GM12878 (cell line): Measurements from ENCODE around the gene EPHA5. TPM values are rescaled to one million over a fixed set of nuclear protein-coding genes. Genes with fewer than 3 reads are reported as not detected.

Source experiments
- ATAC-seq: fragments of 200-7000 bp; cut with Tn5 transposase; 3 replicates; pipeline ENCODE4 v1.9.1; 2020; ENCODE audit warnings: mild to moderate bottlenecking, moderate library complexity
- BruUV-seq: library from RNA; stranded (reverse); fragments of 400-500 nt; replicated peaks from 2 replicates; lab custom pipeline; 2021; lab: Mats Ljungman, UMichigan
- CTCF ChIA-PET: fragments of 300-600 bp; sonication (Branson Sonifier 250); formaldehyde crosslinking; extraction: SDS; loops from one replicate; lab custom pipeline; 2021; ENCODE audit warnings: inconsistent platforms; lab: Yijun Ruan, JAX
- POLR2A ChIA-PET: fragments of 350-600 bp; formaldehyde crosslinking; extraction: SDS; loops from one replicate; lab custom pipeline; 2021; ENCODE audit warnings: inconsistent platforms; lab: Charles Lee
- RAD21 ChIA-PET: fragments of 300-600 bp; sonication (Branson Sonifier 250); formaldehyde crosslinking; loops from one replicate; lab custom pipeline; 2023; ENCODE audit warnings: antibody characterized with exemption; ENCODE audit not compliant: unreplicated experiment; lab: Charles Lee
- SMC1A ChIA-PET: fragments of 300-600 bp; sonication (Branson Sonifier 250); formaldehyde crosslinking; loops from one replicate; lab custom pipeline; 2023; ENCODE audit not compliant: unreplicated experiment, uncharacterized antibody; lab: Charles Lee
- DNase-seq: peaks from one replicate; pipeline ENCODE4 v3.0.0-alpha.2; 2011; ENCODE audit warnings: low read depth, low spot score
- FAIRE-seq: peaks from 3 replicates; lab custom pipeline; 2011; peaks lifted over from hg19 to GRCh38; lab: Jason Lieb, UNC
- H2AFZ ChIP-seq: 2 replicates; pipeline ENCODE4 v1.6.0; 2011; ENCODE audit warnings: low read depth, low read length, control low read depth; ENCODE audit not compliant: control insufficient read depth
- H3K27ac ChIP-seq: 2 replicates; pipeline ENCODE4 v1.5.1; 2011; ENCODE audit warnings: control low read depth; ENCODE audit not compliant: control insufficient read depth, insufficient read depth
- H3K27me3 ChIP-seq, 2 experiments: replicated peaks in 1 of 2; 2 replicates each; pipeline versions ENCODE4 v1.6.0 to v1.6.1; 2011; ENCODE audit warnings: low read length in 1 of 2; ENCODE audit not compliant: control insufficient read depth in 2 of 2, insufficient read depth in 2 of 2
- H3K36me3 ChIP-seq, 2 experiments: 2 replicates each; pipeline ENCODE4 v1.5.1; 2011; ENCODE audit warnings: low read length in 1 of 2; ENCODE audit not compliant: control insufficient read depth in 2 of 2, insufficient read depth in 2 of 2
- H3K4me1 ChIP-seq: 2 replicates; pipeline ENCODE4 v1.6.1; 2011; ENCODE audit warnings: mild to moderate bottlenecking, low read length, moderate library complexity, mixed read lengths; ENCODE audit not compliant: control insufficient read depth, insufficient read depth
- H3K4me2 ChIP-seq: 2 replicates; pipeline ENCODE4 v1.6.0; 2011; ENCODE audit warnings: control low read depth; ENCODE audit not compliant: control insufficient read depth, insufficient read depth
- H3K4me3 ChIP-seq: fragments of 200-600 bp; sonication (generic); 2 replicates; pipeline ENCODE4 v1.5.1; 2016
- H3K79me2 ChIP-seq: 2 replicates; pipeline ENCODE4 v1.6.0; 2011; ENCODE audit warnings: low read length; ENCODE audit not compliant: control insufficient read depth, insufficient read depth
- H3K9ac ChIP-seq: 2 replicates; pipeline ENCODE4 v1.8.0; 2011; ENCODE audit warnings: low read length, control low read depth, mixed read lengths; ENCODE audit not compliant: control insufficient read depth, insufficient read depth
- H3K9me3 ChIP-seq: replicated peaks from 3 replicates; pipeline ENCODE4 v1.5.1; 2011; ENCODE audit warnings: mild to moderate bottlenecking, low read length; ENCODE audit not compliant: control insufficient read depth, insufficient read depth
- H4K20me1 ChIP-seq: 2 replicates; pipeline ENCODE4 v1.6.0; 2011; ENCODE audit not compliant: control insufficient read depth, insufficient read depth
- ASH2L ChIP-seq: fragments of 300-600, 200-600 bp; sonication (generic); IDR thresholded peaks from 2 replicates; pipeline ENCODE4 v1.6.1; 2017; ENCODE audit warnings: low read depth, mild to moderate bottlenecking, borderline replicate concordance
- CHD2 ChIP-seq: IDR thresholded peaks from 2 replicates; pipeline ENCODE4 v1.6.1; 2011; ENCODE audit warnings: low read depth, low read length, improper control_type of control experiment, borderline replicate concordance
- HDAC2 ChIP-seq: fragments of 200-600 bp; sonication (generic); IDR thresholded peaks from 2 replicates; pipeline ENCODE4 v1.6.1; 2017
- IRF4 ChIP-seq: IDR thresholded peaks from 2 replicates; pipeline ENCODE4 v1.6.1; 2011; ENCODE audit warnings: low read depth, low read length
- KLF5 ChIP-seq: fragments of 450-650 bp; IDR thresholded peaks from 2 replicates; pipeline ENCODE4 v1.6.1; 2014; ENCODE audit warnings: mild to moderate bottlenecking; ENCODE audit not compliant: partially characterized antibody
- MYB ChIP-seq: fragments of 150-350 bp; IDR thresholded peaks from 2 replicates; pipeline ENCODE4 v1.6.1; 2014; ENCODE audit warnings: mild to moderate bottlenecking, low read depth, low read length, borderline replicate concordance
- NFIC ChIP-seq: IDR thresholded peaks from 2 replicates; pipeline ENCODE4 v1.6.1; 2012; ENCODE audit warnings: low read depth, mild to moderate bottlenecking, inconsistent platforms, low read length, moderate library complexity
- NFXL1 ChIP-seq: fragments of 450-650 bp; IDR thresholded peaks from 2 replicates; pipeline ENCODE4 v1.6.1; 2017; ENCODE audit warnings: antibody characterized with exemption, mild to moderate bottlenecking, borderline replicate concordance
- PAX8 ChIP-seq: fragments of 450-650 bp; IDR thresholded peaks from 2 replicates; pipeline ENCODE4 v1.6.1; 2017; ENCODE audit warnings: mild to moderate bottlenecking, moderate library complexity
- RCOR1 ChIP-seq: conservative IDR thresholded peaks from 2 replicates; pipeline ENCODE4 v1.6.1; 2012; ENCODE audit warnings: low read depth, low read length, improper control_type of control experiment
- WGBS: methylation state at CpG from one replicate; pipeline ENCODE4 v1.1.6; 2016; ENCODE audit warnings: low lambda C conversion rate; ENCODE audit not compliant: insufficient replicate concordance, insufficient coverage; ENCODE audit errors: missing lambda C conversion rate; 5-methylcytosine and 5-hydroxymethylcytosine counted together
- in situ Hi-C: fragments of 300-500 bp; cut with MboI; formaldehyde crosslinking; loops from 9 replicates; pipeline ENCODE4 v1.14.3; 2018; ENCODE audit warnings: mixed read lengths
- intact Hi-C: fragments of 100-400 bp; cut with micrococcal nuclease; formaldehyde crosslinking; loops from one replicate; pipeline ENCODE4 v1.14.2; 2022; ENCODE audit not compliant: unreplicated experiment
- polyA plus RNA-seq, 11 experiments: library from polyadenylated mRNA; depleted of rRNA in 4 of 11; unstranded in 6 of 11; stranded (reverse) in 5 of 11; fragments of >200 nt; fragmentation: Nextera tagmentation in 4 of 11; fragmentation: Illumina TruSeq in 1 of 11; extraction: Ambion mirVana in 4 of 11; extraction: Trizol in 1 of 11; gene quantifications; 1 replicate in 1 of 11; 2 replicates in 10 of 11; pipeline versions ENCODE4 v1.2.1 to v1.2.3, GENCODE V29; 2011 to 2016; ENCODE audit warnings: inconsistent platforms in 2 of 11, missing spikeins in 2 of 11, low read depth in 1 of 11
- total RNA-seq, 4 experiments: library from RNA; depleted of rRNA in 3 of 4; stranded (reverse); fragments of >200 nt in 3 of 4; fragmentation: Illumina TruSeq in 1 of 4; extraction: Trizol in 1 of 4; gene quantifications; 2 replicates each; pipeline versions ENCODE4 v1.2.1 to v1.2.3, GENCODE V29; 2013 to 2021
- TF ChIP-seq, protein P1 (sequence below): fragments of 450-650 bp; IDR thresholded peaks from 2 replicates; pipeline ENCODE4 v1.6.1; 2018; ENCODE audit warnings: borderline replicate concordance, mild to moderate bottlenecking; ENCODE audit not compliant: partially characterized antibody
- TF ChIP-seq, protein P2 (sequence below): fragments of 450-650 bp; IDR thresholded peaks from 2 replicates; pipeline ENCODE4 v1.6.1; 2017; ENCODE audit warnings: mild to moderate bottlenecking, moderate library complexity
- TF ChIP-seq, protein P3 (sequence below): fragments of 450-650 bp; IDR thresholded peaks from 2 replicates; pipeline ENCODE4 v1.6.1; 2018; ENCODE audit warnings: mild to moderate bottlenecking, low read depth, moderate library complexity; ENCODE audit not compliant: partially characterized antibody
- TF ChIP-seq, protein P4 (sequence below): fragments of 450-650 bp; IDR thresholded peaks from 2 replicates; pipeline ENCODE4 v1.6.1; 2017; ENCODE audit warnings: mild to moderate bottlenecking

The EPHA5 gene
- total and polyA plus RNA-seq, 10 of the 15 experiments (the other 5 are each of a cell fraction or from before 2014, with no cell fraction given), result not detected

DNA sequence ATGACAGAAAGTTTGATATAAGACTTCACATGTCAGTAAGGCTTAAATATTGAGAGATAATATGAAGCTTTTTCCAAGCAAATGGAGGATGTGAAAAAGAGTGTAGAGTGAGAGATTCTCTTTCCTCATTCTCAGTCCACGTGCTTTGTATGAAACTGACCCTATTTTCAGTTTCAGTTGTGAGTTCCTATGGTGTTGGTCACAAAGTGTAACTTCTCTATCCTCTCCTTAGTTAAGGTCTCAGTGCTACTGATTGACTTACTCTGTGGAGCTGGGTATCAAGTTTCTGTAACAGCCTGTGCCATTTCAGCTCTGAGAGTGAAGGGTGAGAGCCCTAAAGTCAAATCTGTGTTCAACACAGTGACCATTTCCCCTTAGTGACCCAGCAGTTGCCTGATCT is 277.2 kb downstream of the EPHA5 start:
- ChIA-PET POLR2A (no interaction called here), RAD21 (no interaction called here)
- H2AFZ ChIP-seq, result no peak overlapping the region
- TF ChIP-seq RCOR1 (no peak), IRF4 (no peak), NFIC (no peak), MYB (no peak), HDAC2 (no peak), CHD2 (no peak), ASH2L (no peak), KLF5 (no peak), NFXL1 (no peak), PAX8 (no peak)
- TF ChIP-seq, protein P1, sequence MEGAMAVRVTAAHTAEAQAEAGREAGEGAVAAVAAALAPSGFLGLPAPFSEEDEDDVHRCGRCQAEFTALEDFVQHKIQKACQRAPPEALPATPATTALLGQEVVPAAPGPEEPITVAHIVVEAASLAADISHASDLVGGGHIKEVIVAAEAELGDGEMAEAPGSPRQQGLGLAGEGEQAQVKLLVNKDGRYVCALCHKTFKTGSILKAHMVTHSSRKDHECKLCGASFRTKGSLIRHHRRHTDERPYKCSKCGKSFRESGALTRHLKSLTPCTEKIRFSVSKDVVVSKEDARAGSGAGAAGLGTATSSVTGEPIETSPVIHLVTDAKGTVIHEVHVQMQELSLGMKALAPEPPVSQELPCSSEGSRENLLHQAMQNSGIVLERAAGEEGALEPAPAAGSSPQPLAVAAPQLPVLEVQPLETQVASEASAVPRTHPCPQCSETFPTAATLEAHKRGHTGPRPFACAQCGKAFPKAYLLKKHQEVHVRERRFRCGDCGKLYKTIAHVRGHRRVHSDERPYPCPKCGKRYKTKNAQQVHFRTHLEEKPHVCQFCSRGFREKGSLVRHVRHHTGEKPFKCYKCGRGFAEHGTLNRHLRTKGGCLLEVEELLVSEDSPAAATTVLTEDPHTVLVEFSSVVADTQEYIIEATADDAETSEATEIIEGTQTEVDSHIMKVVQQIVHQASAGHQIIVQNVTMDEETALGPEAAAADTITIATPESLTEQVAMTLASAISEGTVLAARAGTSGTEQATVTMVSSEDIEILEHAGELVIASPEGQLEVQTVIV, result no peak
- TF ChIP-seq, protein P2, sequence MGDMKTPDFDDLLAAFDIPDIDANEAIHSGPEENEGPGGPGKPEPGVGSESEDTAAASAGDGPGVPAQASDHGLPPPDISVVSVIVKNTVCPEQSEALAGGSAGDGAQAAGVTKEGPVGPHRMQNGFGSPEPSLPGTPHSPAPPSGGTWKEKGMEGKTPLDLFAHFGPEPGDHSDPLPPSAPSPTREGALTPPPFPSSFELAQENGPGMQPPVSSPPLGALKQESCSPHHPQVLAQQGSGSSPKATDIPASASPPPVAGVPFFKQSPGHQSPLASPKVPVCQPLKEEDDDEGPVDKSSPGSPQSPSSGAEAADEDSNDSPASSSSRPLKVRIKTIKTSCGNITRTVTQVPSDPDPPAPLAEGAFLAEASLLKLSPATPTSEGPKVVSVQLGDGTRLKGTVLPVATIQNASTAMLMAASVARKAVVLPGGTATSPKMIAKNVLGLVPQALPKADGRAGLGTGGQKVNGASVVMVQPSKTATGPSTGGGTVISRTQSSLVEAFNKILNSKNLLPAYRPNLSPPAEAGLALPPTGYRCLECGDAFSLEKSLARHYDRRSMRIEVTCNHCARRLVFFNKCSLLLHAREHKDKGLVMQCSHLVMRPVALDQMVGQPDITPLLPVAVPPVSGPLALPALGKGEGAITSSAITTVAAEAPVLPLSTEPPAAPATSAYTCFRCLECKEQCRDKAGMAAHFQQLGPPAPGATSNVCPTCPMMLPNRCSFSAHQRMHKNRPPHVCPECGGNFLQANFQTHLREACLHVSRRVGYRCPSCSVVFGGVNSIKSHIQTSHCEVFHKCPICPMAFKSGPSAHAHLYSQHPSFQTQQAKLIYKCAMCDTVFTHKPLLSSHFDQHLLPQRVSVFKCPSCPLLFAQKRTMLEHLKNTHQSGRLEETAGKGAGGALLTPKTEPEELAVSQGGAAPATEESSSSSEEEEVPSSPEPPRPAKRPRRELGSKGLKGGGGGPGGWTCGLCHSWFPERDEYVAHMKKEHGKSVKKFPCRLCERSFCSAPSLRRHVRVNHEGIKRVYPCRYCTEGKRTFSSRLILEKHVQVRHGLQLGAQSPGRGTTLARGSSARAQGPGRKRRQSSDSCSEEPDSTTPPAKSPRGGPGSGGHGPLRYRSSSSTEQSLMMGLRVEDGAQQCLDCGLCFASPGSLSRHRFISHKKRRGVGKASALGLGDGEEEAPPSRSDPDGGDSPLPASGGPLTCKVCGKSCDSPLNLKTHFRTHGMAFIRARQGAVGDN, result no peak
- TF ChIP-seq, protein P3, sequence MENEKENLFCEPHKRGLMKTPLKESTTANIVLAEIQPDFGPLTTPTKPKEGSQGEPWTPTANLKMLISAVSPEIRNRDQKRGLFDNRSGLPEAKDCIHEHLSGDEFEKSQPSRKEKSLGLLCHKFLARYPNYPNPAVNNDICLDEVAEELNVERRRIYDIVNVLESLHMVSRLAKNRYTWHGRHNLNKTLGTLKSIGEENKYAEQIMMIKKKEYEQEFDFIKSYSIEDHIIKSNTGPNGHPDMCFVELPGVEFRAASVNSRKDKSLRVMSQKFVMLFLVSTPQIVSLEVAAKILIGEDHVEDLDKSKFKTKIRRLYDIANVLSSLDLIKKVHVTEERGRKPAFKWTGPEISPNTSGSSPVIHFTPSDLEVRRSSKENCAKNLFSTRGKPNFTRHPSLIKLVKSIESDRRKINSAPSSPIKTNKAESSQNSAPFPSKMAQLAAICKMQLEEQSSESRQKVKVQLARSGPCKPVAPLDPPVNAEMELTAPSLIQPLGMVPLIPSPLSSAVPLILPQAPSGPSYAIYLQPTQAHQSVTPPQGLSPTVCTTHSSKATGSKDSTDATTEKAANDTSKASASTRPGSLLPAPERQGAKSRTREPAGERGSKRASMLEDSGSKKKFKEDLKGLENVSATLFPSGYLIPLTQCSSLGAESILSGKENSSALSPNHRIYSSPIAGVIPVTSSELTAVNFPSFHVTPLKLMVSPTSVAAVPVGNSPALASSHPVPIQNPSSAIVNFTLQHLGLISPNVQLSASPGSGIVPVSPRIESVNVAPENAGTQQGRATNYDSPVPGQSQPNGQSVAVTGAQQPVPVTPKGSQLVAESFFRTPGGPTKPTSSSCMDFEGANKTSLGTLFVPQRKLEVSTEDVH, result no peak
- TF ChIP-seq, protein P4, sequence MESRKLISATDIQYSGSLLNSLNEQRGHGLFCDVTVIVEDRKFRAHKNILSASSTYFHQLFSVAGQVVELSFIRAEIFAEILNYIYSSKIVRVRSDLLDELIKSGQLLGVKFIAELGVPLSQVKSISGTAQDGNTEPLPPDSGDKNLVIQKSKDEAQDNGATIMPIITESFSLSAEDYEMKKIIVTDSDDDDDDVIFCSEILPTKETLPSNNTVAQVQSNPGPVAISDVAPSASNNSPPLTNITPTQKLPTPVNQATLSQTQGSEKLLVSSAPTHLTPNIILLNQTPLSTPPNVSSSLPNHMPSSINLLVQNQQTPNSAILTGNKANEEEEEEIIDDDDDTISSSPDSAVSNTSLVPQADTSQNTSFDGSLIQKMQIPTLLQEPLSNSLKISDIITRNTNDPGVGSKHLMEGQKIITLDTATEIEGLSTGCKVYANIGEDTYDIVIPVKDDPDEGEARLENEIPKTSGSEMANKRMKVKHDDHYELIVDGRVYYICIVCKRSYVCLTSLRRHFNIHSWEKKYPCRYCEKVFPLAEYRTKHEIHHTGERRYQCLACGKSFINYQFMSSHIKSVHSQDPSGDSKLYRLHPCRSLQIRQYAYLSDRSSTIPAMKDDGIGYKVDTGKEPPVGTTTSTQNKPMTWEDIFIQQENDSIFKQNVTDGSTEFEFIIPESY, result no peak

More for the DNA sequence above, 277.2 kb downstream of the EPHA5 start:
- H4K20me1 ChIP-seq, result no peaks in the 10 kb centered on the region
- in situ Hi-C loops, result no loop called here
- H3K4me2 ChIP-seq, result no peak overlapping the region
- 0% methylated on average over 1 of the region's 1 CpG for WGBS
- DNase-seq (no peak), FAIRE-seq (no peak), ATAC-seq (peak; percentile 65)
- H3K27me3 ChIP-seq, result no peaks in the 10 kb centered on the region
- ChIA-PET SMC1A (interaction anchor here (1.3 kb wide), 1 partner anchor 11 kb away, joined by 3 read pairs; no protein-coding TSS in a partner anchor), CTCF (no interaction called here)
- intact Hi-C loops, result no loop called here
- no peak overlapping the region for H3K4me3 ChIP-seq
- H3K9me3 ChIP-seq, result no peaks in the 10 kb centered on the region
- H3K9ac ChIP-seq, result no peak overlapping the region
- H3K4me1 ChIP-seq, result no peaks in the 10 kb centered on the region
- no peak overlapping the region for H3K27ac ChIP-seq
- no peaks in the 10 kb centered on the region for H3K36me3 ChIP-seq
- no peaks in the 10 kb centered on the region for H3K79me2 ChIP-seq
- no TSS peak for BruUV-seq
